Activated CD4-positive, CD25-positive, alpha-beta regulatory T cell (primary cell): ENCODE results near the gene HAGHL.
"Not testable (repeated sequence)": the region's sequence is repeated elsewhere in the genome, so short reads cannot be mapped to it uniquely, and the experiment has no call there.

Experiments
- DNase-seq, 4 experiments: peaks; one replicate each; lab custom pipeline; 2025; lab: John Stamatoyannopoulos, UW

The HAGHL gene

GRCh38 chr16:689175-689897 is 37.6 kb upstream of the HAGHL start:
- no peak for DNase-seq

DNA sequence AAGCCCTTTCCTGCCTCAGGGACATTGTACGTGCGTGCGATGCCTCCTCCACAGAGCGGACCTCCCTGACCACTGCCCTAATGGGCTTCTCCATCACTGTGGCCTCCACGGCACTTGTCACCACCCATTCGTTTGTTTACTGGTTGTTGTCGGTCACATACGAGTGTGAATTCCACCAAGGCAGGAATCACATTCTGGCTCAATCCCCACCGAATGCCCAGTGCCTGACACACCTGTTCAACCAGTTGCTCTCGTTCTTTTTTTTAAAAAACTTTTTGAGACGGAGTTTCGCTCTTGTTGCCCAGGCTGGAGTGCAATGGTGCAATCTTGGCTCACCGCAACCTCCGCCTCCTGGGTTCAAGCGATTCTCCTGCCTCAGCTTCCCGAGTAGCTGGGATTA is 35.7 kb upstream of the HAGHL start:
- DNase-seq: not testable (repeated sequence)

GRCh38 chr16:692356-693108 is 34.4 kb upstream of the HAGHL start:
- no peak for DNase-seq

- no peak for DNase-seq
Measured at GRCh38 chr16:693364-693763, 33.5 kb upstream of the HAGHL start.

DNA sequence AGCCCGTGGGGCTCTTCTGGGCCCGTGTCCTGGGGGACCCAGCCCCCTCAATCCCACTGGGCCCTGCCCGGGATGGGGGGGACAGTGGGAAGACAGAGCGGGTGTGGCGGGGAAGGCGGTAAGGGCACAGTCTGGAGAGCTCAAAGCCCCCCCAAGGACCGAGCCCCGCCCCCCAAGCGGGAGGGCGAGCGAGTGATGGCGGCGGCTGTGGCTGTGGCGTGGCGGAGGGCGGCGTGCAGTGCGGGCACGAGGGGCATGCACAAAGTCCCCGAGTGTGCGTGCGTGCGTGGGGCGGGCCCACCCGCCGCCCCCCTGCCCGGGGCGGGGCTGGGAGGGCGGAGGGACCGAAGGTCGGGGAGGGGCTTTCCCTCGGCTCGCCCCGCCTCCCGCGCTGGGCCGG is 33.1 kb upstream of the HAGHL start:
- no peak for DNase-seq

- DNase-seq: no peak
Measured at GRCh38 chr16:694187-694862, 32.6 kb upstream of the HAGHL start.

- DNase-seq: peak in 1 of 4 experiments; percentile 26
Measured at GRCh38 chr16:694863-695354, 32.0 kb upstream of the HAGHL start.

DNA sequence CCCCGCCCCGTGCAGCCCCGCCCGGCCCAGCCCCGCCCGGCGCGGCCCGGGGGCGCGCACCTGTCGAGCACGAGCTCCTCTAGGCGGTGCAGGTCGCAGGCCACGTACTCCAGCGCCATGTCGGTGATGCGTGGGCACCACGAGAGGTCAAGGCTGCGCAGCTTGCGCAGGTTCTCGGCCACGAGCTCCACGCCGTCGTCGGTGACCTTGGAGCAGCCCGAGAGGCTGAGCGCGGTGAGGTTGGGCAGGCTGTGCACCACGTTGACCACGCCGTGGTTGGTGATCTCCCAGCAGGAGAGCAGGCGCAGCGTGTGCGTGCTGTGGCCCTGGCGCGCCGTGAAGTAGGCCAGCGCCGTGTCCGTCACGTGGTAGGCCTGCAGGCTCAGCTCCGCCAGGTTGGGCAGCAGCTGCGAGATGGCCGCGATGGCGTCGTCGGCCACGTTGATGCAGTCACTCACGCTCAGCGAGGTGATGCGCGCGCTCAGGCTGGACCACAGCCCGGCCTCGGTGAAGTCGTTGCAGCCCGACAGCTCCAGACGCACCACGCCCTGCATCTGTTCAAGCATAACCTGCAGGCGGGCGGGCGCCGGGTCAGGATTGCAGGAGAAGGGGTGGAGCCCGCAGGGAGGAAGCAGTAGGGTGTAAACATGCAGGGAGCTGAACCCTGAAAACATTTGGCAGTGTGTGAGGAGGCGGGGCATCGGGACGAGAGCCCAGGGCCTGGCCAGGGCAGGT is 31.4 kb upstream of the HAGHL start:
- peak in 3 of 4 experiments; percentile 51 to 68 (median 65) for DNase-seq

- no peak for DNase-seq
Measured at GRCh38 chr16:698911-699671, 27.8 kb upstream of the HAGHL start.

- peak in 2 of 4 experiments; percentile 24 to 30 for DNase-seq
Measured at GRCh38 chr16:700684-701584, 26.0 kb upstream of the HAGHL start.

DNA sequence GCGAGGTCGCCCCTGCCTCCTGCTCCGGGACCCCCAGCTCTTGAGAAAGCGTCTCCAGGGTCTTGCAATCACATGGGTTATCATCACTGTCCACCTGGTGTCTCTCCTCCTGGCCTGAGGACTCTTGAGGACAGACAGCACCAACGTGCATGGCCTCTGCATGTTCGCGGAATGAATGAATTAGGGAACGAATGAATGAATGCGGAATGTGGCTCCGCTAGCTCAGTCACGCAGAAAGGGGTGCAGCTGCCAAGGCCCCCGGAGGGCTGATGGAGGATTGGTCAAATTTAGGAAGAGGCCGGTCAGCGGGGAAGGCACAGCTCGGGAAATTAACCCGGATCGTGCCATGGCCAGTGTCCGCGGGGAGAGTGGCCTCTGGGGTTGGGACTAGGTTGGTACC is 24.6 kb upstream of the HAGHL start:
- DNase-seq: no peak

DNA sequence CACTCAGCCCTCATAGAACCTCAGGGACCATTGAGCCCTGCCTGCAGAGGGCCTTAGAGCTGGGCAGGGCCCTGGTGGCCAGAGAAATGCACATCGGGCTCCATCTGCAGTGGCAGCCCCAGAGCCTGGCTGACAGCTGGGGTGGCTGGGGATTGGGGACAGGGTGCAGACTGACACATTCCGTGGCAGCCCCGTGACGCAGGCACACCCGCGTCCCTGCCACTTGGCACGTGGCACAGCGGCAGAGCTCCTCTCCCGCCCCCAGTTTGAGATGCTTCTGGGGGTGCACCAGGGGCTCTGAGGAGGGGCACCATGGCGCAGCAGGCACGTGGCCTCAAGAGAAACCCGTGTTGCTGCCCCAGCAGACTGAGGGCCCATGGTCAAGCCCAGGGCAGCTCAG is 23.5 kb upstream of the HAGHL start:
- DNase-seq: no peak

GRCh38 chr16:704047-704446 is 22.9 kb upstream of the HAGHL start:
- no peak for DNase-seq

GRCh38 chr16:704552-705380 is 22.1 kb upstream of the HAGHL start:
- DNase-seq: no peak

GRCh38 chr16:705431-706188 is 21.3 kb upstream of the HAGHL start, which contains the start of gene FBXL16:
FBXL16 (minus strand) TSS chr16:705801; CDS start chr16:697405, 8,396 bp downstream.
- no peak for DNase-seq

DNA sequence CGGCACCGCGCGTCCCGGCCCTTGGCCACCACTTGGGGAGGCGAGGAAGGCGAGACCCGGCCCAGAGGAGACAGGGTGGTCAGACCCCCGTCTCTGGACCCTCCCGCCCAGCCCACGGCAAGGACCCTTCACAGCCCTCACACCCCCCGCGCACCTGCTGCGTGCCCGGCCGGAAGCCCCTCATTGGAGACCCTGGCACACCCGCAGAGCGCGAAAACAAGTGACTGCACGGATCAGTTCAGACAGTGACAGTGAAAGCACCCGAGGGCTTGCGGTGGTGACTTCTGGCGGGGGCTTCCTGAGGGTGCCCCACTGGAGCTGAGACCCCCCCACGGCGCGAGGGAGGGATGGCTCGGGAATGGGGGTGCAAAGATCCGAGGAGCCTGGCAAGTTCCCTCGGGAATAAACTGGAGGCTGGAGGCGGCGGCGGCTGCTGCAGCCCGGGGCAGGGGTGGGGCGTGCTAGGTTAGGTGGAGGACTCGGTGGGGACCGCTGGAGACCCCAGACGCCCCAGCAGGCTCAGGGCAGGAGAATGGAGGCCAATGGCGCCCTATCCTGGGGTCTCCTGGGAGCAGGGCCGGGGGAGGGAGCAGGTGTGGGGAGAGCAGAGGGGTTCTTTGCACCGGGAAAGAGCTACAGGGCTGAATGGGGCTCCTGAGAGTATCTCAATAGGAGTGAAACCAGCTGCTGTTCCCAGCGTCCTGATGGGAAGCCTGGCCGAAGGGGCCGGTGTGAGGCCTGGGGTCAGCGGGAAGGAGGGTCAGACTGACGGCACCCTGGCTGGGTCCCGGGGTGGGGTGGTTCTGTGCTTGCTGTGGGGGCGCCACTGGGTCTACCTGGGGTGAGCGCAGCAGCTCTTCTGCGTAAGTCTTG is 20.5 kb upstream of the HAGHL start:
- DNase-seq: no peak

- DNase-seq: no peak
Measured at GRCh38 chr16:707062-707538, 19.8 kb upstream of the HAGHL start.
